ENCODE measurements around the gene OSBPL8. TPM values are rescaled to one million over a fixed set of nuclear protein-coding genes. Genes with fewer than 3 reads are reported as not detected.
"Not testable (repeated sequence)": the region's sequence is repeated elsewhere in the genome, so short reads cannot be mapped to it uniquely, and the experiment has no call there.

Gene OSBPL8
- total RNA-seq, 4 donors from 2014 or later: 65.8 to 73.5 (median 66.7) TPM

DNA sequence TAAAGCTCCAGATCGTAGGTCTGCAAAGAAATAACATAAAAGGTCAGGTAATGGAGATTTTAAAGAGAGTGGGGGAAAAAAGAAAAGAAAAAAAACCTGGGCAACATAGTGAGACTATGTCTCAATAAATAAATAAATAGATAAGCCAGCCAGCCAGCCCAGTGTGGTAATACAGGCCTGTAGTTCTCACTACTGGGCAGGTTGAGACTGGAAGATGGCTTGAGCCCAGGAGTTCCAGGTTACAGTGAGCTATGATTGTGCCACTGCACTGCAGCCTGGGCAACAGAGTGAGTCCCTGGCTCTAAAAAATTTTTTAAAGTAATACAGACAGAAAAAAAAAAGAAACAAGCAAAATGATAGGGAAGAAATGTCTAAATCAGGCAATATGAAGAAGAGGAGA, 168.1 kb downstream of the OSBPL8 start:
- ATAC-seq: no peak
- Histone ChIP-seq H3K4me1 (no peaks in the 10 kb centered on the region), H3K27ac (no peak overlapping the region), H3K9me3 (no peaks in the 10 kb centered on the region), H3K27me3 (no peaks in the 10 kb centered on the region), H3K4me3 (no peak overlapping the region), H3K36me3 (peaks cover 0 to 76% of the 10 kb centered on the region in 2 donors)
- WGBS, 2 donors (ENCODE audit: low coverage in 1 of 2): 91% methylated on average over 1 of the region's 1 CpG; no CpG with 5 or more reads in 1 of the 2 donors
- TF ChIP-seq POLR2AphosphoS5 (IDR thresholded peaks at IDR 0.05): no peak
- no peak for TF ChIP-seq POLR2A (IDR thresholded peaks at IDR 0.05)
- TF ChIP-seq, protein P1, sequence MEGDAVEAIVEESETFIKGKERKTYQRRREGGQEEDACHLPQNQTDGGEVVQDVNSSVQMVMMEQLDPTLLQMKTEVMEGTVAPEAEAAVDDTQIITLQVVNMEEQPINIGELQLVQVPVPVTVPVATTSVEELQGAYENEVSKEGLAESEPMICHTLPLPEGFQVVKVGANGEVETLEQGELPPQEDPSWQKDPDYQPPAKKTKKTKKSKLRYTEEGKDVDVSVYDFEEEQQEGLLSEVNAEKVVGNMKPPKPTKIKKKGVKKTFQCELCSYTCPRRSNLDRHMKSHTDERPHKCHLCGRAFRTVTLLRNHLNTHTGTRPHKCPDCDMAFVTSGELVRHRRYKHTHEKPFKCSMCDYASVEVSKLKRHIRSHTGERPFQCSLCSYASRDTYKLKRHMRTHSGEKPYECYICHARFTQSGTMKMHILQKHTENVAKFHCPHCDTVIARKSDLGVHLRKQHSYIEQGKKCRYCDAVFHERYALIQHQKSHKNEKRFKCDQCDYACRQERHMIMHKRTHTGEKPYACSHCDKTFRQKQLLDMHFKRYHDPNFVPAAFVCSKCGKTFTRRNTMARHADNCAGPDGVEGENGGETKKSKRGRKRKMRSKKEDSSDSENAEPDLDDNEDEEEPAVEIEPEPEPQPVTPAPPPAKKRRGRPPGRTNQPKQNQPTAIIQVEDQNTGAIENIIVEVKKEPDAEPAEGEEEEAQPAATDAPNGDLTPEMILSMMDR (IDR thresholded peaks at IDR 0.05): no peak
- TF ChIP-seq EP300 (IDR thresholded peaks at IDR 0.05): no peak

DNA sequence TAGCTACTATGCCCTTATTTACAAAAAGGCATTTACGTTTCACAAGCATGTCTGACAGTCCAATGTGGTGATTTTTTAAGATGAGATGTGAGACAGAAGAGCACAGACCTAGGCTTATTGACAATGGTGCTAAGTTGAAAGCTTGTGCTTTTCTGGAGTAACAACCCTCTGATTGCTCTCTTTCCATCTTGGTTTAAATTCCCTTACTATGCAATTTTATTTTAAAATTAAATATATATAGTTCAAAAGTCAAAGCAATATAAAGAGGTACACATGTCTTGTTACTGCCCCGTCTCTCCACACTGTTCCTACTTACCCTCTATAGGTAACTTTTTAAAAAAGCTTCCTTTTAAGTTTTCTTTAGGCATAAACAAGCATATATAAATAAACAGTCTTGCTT, 172.0 kb downstream of the OSBPL8 start:
- H3K9me3 ChIP-seq: no peaks in the 10 kb centered on the region
- no peak overlapping the region for H3K4me3 ChIP-seq
- no peak overlapping the region for H3K27ac ChIP-seq
- TF ChIP-seq EP300 (IDR thresholded peaks at IDR 0.05) (no peak), POLR2A (IDR thresholded peaks at IDR 0.05) (no peak), POLR2AphosphoS5 (IDR thresholded peaks at IDR 0.05) (no peak)
- 90 to 100% methylated on average over 2 of the region's 2 CpGs for WGBS, 2 donors (ENCODE audit: low coverage in 1 of 2)
- no peaks in the 10 kb centered on the region for H3K4me1 ChIP-seq
- H3K36me3 ChIP-seq: peaks cover 0 to 81% of the 10 kb centered on the region in 2 donors
- no peaks in the 10 kb centered on the region for H3K27me3 ChIP-seq
- no peak for ATAC-seq

DNA sequence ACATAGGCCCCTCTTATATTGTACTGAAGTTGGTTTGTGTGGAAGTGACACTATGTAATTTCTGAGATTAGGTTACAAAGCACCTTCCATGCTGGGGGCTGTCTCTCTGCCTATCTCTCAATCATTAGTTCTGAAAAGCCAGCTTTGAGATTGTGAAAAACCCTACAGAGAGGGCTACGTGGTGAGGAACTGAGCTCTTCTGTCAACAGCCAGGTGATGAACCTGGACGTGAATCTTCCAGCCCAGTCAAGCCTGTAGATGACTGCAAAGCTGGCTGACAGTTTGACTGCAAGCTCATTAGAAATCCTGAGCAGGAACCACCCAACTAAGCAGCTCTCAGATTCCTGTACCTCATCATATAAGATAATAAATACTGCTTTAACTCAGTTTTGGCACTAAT, 175.0 kb downstream of the OSBPL8 start:
- peaks cover 0 to 56% of the 10 kb centered on the region in 2 donors for H3K36me3 ChIP-seq
- TF ChIP-seq POLR2A (IDR thresholded peaks at IDR 0.05) (no peak), POLR2AphosphoS5 (IDR thresholded peaks at IDR 0.05) (no peak), EP300 (IDR thresholded peaks at IDR 0.05) (no peak)
- TF ChIP-seq, protein P1 (IDR thresholded peaks at IDR 0.05): no peak
- H3K4me1 ChIP-seq: no peaks in the 10 kb centered on the region
- 94% methylated on average over 2 of the region's 2 CpGs; no CpG with 5 or more reads in 1 of the 2 donors for WGBS, 2 donors (ENCODE audit: low coverage in 1 of 2)
- H3K27me3 ChIP-seq: no peaks in the 10 kb centered on the region
- no peak overlapping the region for H3K4me3 ChIP-seq
- H3K9me3 ChIP-seq: no peaks in the 10 kb centered on the region
- no peak overlapping the region for H3K27ac ChIP-seq
- ATAC-seq: no peak

DNA sequence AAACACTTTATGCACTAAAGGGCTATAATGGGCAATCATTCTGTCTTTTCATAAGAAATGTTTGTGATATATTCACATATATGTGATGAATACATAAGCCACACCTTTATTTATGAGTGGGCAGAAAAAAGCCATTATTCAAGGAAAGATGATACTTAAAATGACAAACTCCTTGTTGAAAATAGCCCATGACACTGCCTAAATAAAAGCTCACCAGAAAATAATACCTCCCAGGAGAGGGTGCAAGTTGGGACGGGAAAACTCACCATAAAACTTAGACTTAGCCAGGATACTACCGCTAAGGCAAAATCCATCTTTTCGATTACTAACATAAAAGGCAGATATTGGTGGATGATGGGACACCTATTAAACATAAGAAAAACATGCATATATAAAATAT, 175.6 kb downstream of the OSBPL8 start:
- no peak for ATAC-seq

GRCh38 chr12:76379261-76379660, 180.3 kb downstream of the OSBPL8 start:
- H3K4me3 ChIP-seq: no peak overlapping the region
- no peaks in the 10 kb centered on the region for H3K4me1 ChIP-seq
- TF ChIP-seq POLR2A (IDR thresholded peaks at IDR 0.05): no peak
- TF ChIP-seq POLR2AphosphoS5 (IDR thresholded peaks at IDR 0.05): no peak
- TF ChIP-seq, protein P1 (IDR thresholded peaks at IDR 0.05): no peak
- TF ChIP-seq EP300 (IDR thresholded peaks at IDR 0.05): no peak
- ATAC-seq: no peak
- H3K9me3 ChIP-seq: no peaks in the 10 kb centered on the region
- 88 to 91% methylated on average over 1 of the region's 1 CpG for WGBS, 2 donors (ENCODE audit: low coverage in 1 of 2)
- peaks cover 3 to 60% of the 10 kb centered on the region in 2 donors for H3K36me3 ChIP-seq
- no peaks in the 10 kb centered on the region for H3K27me3 ChIP-seq
- no peak overlapping the region for H3K27ac ChIP-seq

More for the DNA sequence above, 175.6 kb downstream of the OSBPL8 start:
- no peak overlapping the region for H3K27ac ChIP-seq
- H3K27me3 ChIP-seq: no peaks in the 10 kb centered on the region
- no peaks in the 10 kb centered on the region for H3K9me3 ChIP-seq
- no peaks in the 10 kb centered on the region for H3K4me1 ChIP-seq
- H3K36me3 ChIP-seq: peaks cover 0 to 50% of the 10 kb centered on the region in 2 donors
- no peak overlapping the region for H3K4me3 ChIP-seq
- no peak for TF ChIP-seq EP300 (IDR thresholded peaks at IDR 0.05)
- TF ChIP-seq POLR2AphosphoS5 (IDR thresholded peaks at IDR 0.05): no peak
- WGBS, 2 donors (ENCODE audit: low coverage in 1 of 2): 83 to 92% methylated on average over 3 of the region's 3 CpGs

GRCh38 chr12:76376876-76377275, 182.7 kb downstream of the OSBPL8 start:
- not testable (repeated sequence) for H3K27me3 ChIP-seq, H3K27ac ChIP-seq, H3K4me3 ChIP-seq, H3K4me1 ChIP-seq, ATAC-seq, H3K9me3 ChIP-seq
- WGBS, 2 donors (ENCODE audit: low coverage in 1 of 2): 91 to 100% methylated on average over 1 of the region's 1 CpG
- H3K36me3 ChIP-seq: peaks cover 4 to 64% of the 10 kb centered on the region in 2 donors
